ENCODE results near the gene CDC34.

GRCh38 chr19:488505-489417 lies 42.8 kb upstream of the CDC34 start:
- TF ChIP-seq JUN (CRISPR knock-in tag; IDR thresholded peaks at IDR 0.05) (no peak), SMAD4 (CRISPR knock-in tag; IDR thresholded peaks at IDR 0.05) (no peak), SP1 (CRISPR knock-in tag; conservative IDR thresholded peaks at IDR 0.05) (peak; percentile 98), CTCF (IDR thresholded peaks at IDR 0.05) (no peak), ATF2 (CRISPR knock-in tag; IDR thresholded peaks at IDR 0.05; ENCODE audit: borderline replicate concordance, low read depth) (no peak), CREM (CRISPR knock-in tag; IDR thresholded peaks at IDR 0.05) (peak; percentile 23; the same call in 1 of the 2 replicates), MAX (CRISPR knock-in tag; IDR thresholded peaks at IDR 0.05) (no peak), MXD4 (CRISPR knock-in tag; IDR thresholded peaks at IDR 0.05; ENCODE audit: borderline replicate concordance) (no peak), ZNF512 (CRISPR knock-in tag; IDR thresholded peaks at IDR 0.05; ENCODE audit: borderline replicate concordance) (no peak), ZBTB21 (CRISPR knock-in tag; IDR thresholded peaks at IDR 0.05; ENCODE audit: borderline replicate concordance) (peak; percentile 66; the same call in 1 of the 2 replicates)
- TF ChIP-seq, protein P1, sequence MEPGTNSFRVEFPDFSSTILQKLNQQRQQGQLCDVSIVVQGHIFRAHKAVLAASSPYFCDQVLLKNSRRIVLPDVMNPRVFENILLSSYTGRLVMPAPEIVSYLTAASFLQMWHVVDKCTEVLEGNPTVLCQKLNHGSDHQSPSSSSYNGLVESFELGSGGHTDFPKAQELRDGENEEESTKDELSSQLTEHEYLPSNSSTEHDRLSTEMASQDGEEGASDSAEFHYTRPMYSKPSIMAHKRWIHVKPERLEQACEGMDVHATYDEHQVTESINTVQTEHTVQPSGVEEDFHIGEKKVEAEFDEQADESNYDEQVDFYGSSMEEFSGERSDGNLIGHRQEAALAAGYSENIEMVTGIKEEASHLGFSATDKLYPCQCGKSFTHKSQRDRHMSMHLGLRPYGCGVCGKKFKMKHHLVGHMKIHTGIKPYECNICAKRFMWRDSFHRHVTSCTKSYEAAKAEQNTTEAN (CRISPR knock-in tag; IDR thresholded peaks at IDR 0.05): peak; percentile 93; the same call in 1 of the 2 replicates
